HCT116 (cell line): ENCODE results near the gene FADD. TPM values are rescaled to one million over a fixed set of nuclear protein-coding genes. Genes with fewer than 3 reads are reported as not detected.
A peak's percentile ranks its signal among the peaks of the same experiment; 100 is the strongest.

ENCODE experiments used
- ATAC-seq: fragments of 200-7000 bp; cut with Tn5 transposase; 2 replicates; pipeline ENCODE4 v1.9.1; 2020; ENCODE audit warnings: mild to moderate bottlenecking, moderate library complexity
- BruUV-seq: library from RNA; stranded (reverse); fragments of 400-500 nt; replicated peaks from 2 replicates; lab custom pipeline; 2021; lab: Mats Ljungman, UMichigan
- CTCF ChIA-PET: fragments of 300-600 bp; sonication (Branson Sonifier 250); formaldehyde crosslinking; loops from one replicate; lab custom pipeline; 2021; ENCODE audit warnings: antibody characterized with exemption; lab: Charles Lee
- POLR2A ChIA-PET: fragments of 300-600, 350-600 bp; sonication (Branson Sonifier 250); formaldehyde crosslinking; loops from one replicate; lab custom pipeline; 2021; ENCODE audit warnings: antibody characterized with exemption; lab: Charles Lee
- RAD21 ChIA-PET, 2 experiments: fragments of 300-600 bp; sonication (Branson Sonifier 250); formaldehyde crosslinking; loops; one replicate each; lab custom pipeline; 2023; ENCODE audit warnings: low total read pairs in 2 of 2; ENCODE audit not compliant: uncharacterized antibody in 2 of 2, unreplicated experiment in 2 of 2, low non-redundant PET in 1 of 2; lab: Charles Lee
- DNase-seq: peaks from one replicate; pipeline ENCODE4 v3.0.0-alpha.2; 2010; ENCODE audit warnings: low read depth, low spot score
- H2AFZ ChIP-seq: fragments of 200-600 bp; shearing (Covaris generic), sonication (generic); 2 replicates; pipeline ENCODE4 v1.6.1; 2017; ENCODE audit warnings: low read depth, mixed run types, mixed read lengths, antibody characterized with exemption, low read length; ENCODE audit not compliant: poor library complexity, severe bottlenecking
- H3K27ac ChIP-seq: 2 replicates; pipeline ENCODE4 v1.5.1; 2012; ENCODE audit warnings: low read depth, low read length
- H3K27me3 ChIP-seq: fragments of 200-600 bp; sonication (generic); 2 replicates; pipeline ENCODE4 v1.6.1; 2016; ENCODE audit warnings: mixed run types, low read length, mixed read lengths; ENCODE audit not compliant: insufficient read depth
- H3K36me3 ChIP-seq, 2 experiments: fragments of 200-500 bp in 1 of 2; fragments of 200-600 bp in 1 of 2; sonication (Bioruptor generic) in 1 of 2; sonication (generic) in 1 of 2; 2 replicates each; pipeline versions ENCODE4 v1.5.1 to v1.6.1; 2014 to 2016; ENCODE audit warnings: low read length in 2 of 2, inconsistent platforms in 1 of 2, mixed read lengths in 1 of 2, mixed run types in 1 of 2; ENCODE audit not compliant: insufficient read depth in 2 of 2, control insufficient read depth in 1 of 2
- H3K4me1 ChIP-seq, 2 experiments: fragments of 200-600 bp in 1 of 2; sonication (generic) in 1 of 2; 2 replicates each; pipeline versions ENCODE4 v1.5.1 to v1.6.1; 2012 to 2017; ENCODE audit warnings: low read length in 2 of 2, inconsistent platforms in 1 of 2, mild to moderate bottlenecking in 1 of 2, mixed read lengths in 1 of 2, mixed run types in 1 of 2, moderate library complexity in 1 of 2; ENCODE audit not compliant: insufficient read depth in 2 of 2, control insufficient read depth in 1 of 2
- H3K4me2 ChIP-seq: fragments of 200-600 bp; sonication (generic); 2 replicates; pipeline ENCODE4 v1.6.1; 2017; ENCODE audit warnings: mixed run types, low read length, mixed read lengths
- H3K4me3 ChIP-seq, 2 experiments: fragments of 200-600 bp in 1 of 2; sonication (generic) in 1 of 2; replicated peaks in 1 of 2; 2 replicates each; pipeline ENCODE4 v1.5.1; 2011 to 2016; ENCODE audit warnings: low read length in 2 of 2, control low read depth in 1 of 2, low read depth in 1 of 2, mild to moderate bottlenecking in 1 of 2, mixed read lengths in 1 of 2, mixed run types in 1 of 2
- H3K79me2 ChIP-seq: fragments of 200-600 bp; sonication (generic); 2 replicates; pipeline ENCODE4 v1.6.1; 2017; ENCODE audit warnings: mild to moderate bottlenecking, mixed run types, low read length, moderate library complexity, mixed read lengths; ENCODE audit not compliant: insufficient read depth
- H3K9ac ChIP-seq: fragments of 200-600 bp; sonication (generic); 2 replicates; pipeline ENCODE4 v1.6.1; 2016; ENCODE audit warnings: low read length, mixed read lengths
- H3K9me2 ChIP-seq: fragments of 200-600 bp; sonication (generic), shearing (Covaris generic); 2 replicates; pipeline ENCODE4 v1.6.1; 2017; ENCODE audit warnings: mixed run types, mild to moderate bottlenecking, moderate library complexity; ENCODE audit not compliant: insufficient read depth
- H3K9me3 ChIP-seq, 2 experiments: fragments of 200-500 bp in 1 of 2; fragments of 200-600 bp in 1 of 2; sonication (Bioruptor generic) in 1 of 2; sonication (generic) in 1 of 2; 2 replicates each; pipeline ENCODE4 v1.6.1; 2014 to 2017; ENCODE audit warnings: low read length in 2 of 2, mixed read lengths in 2 of 2, inconsistent platforms in 1 of 2, low read depth in 1 of 2, mild to moderate bottlenecking in 1 of 2, mixed run types in 1 of 2, moderate library complexity in 1 of 2; ENCODE audit not compliant: control insufficient read depth in 1 of 2, insufficient read depth in 1 of 2
- H4K20me1 ChIP-seq: fragments of 200-600 bp; sonication (generic), shearing (Covaris generic); 2 replicates; pipeline ENCODE4 v1.6.1; 2017; ENCODE audit warnings: mixed run types, mild to moderate bottlenecking, moderate library complexity; ENCODE audit not compliant: insufficient read depth
- CEBPB ChIP-seq: IDR thresholded peaks from 2 replicates; pipeline ENCODE4 v1.6.1; 2012; ENCODE audit warnings: low read depth
- ELF1 ChIP-seq: IDR thresholded peaks from 2 replicates; pipeline ENCODE4 v1.6.1; 2012; ENCODE audit warnings: low read depth, borderline replicate concordance
- JUND ChIP-seq: IDR thresholded peaks from 2 replicates; pipeline ENCODE4 v1.6.1; 2012
- POLR2AphosphoS5 ChIP-seq: IDR thresholded peaks from 2 replicates; pipeline ENCODE4 v1.6.1; 2011; ENCODE audit warnings: mild to moderate bottlenecking, low read depth, low read length, moderate library complexity
- RAD21 ChIP-seq: IDR thresholded peaks from 2 replicates; pipeline ENCODE4 v1.6.1; 2012; ENCODE audit warnings: low read depth, mild to moderate bottlenecking
- YY1 ChIP-seq: IDR thresholded peaks from 2 replicates; pipeline ENCODE4 v1.6.1; 2011; ENCODE audit warnings: low read length, low read depth, moderate library complexity, mild to moderate bottlenecking; ENCODE audit not compliant: insufficient replicate concordance; ENCODE audit errors: extremely low read depth
- ZFX ChIP-seq: fragments of 450-650 bp; IDR thresholded peaks from 2 replicates; pipeline ENCODE4 v1.6.1; 2017
- intact Hi-C: fragments of 100-400 bp; cut with micrococcal nuclease; formaldehyde crosslinking; loops from 2 replicates; pipeline ENCODE4 v1.10.0; 2022
- total RNA-seq: library from RNA; stranded (reverse); gene quantifications from one replicate; pipeline ENCODE4 v1.2.1, GENCODE V29; 2021; ENCODE audit not compliant: unreplicated experiment
- TF ChIP-seq, protein P1 (sequence below), 3 experiments: fragments of 200-600 bp in 1 of 3; sonication (generic) in 1 of 3; IDR thresholded peaks in 2 of 3; conservative IDR thresholded peaks in 1 of 3; 2 replicates each; pipeline ENCODE4 v1.5.1; 2012 to 2017; ENCODE audit warnings: low read depth in 2 of 3, low read length in 2 of 3, antibody characterized with exemption in 1 of 3, borderline replicate concordance in 1 of 3, control low read depth in 1 of 3, mild to moderate bottlenecking in 1 of 3, mixed read lengths in 1 of 3, mixed run types in 1 of 3, moderate library complexity in 1 of 3; ENCODE audit not compliant: insufficient read depth in 1 of 3
- TF ChIP-seq, protein P2 (sequence below): IDR thresholded peaks from 2 replicates; pipeline ENCODE4 v1.6.1; 2011; ENCODE audit warnings: mild to moderate bottlenecking, low read length, moderate library complexity; ENCODE audit not compliant: insufficient replicate concordance; ENCODE audit errors: extremely low read depth
- TF ChIP-seq, protein P3 (sequence below): IDR thresholded peaks from 2 replicates; pipeline ENCODE4 v1.6.1; 2012

Gene FADD
- total RNA-seq, 1 experiment from 2014 or later: 26.7 TPM

DNA sequence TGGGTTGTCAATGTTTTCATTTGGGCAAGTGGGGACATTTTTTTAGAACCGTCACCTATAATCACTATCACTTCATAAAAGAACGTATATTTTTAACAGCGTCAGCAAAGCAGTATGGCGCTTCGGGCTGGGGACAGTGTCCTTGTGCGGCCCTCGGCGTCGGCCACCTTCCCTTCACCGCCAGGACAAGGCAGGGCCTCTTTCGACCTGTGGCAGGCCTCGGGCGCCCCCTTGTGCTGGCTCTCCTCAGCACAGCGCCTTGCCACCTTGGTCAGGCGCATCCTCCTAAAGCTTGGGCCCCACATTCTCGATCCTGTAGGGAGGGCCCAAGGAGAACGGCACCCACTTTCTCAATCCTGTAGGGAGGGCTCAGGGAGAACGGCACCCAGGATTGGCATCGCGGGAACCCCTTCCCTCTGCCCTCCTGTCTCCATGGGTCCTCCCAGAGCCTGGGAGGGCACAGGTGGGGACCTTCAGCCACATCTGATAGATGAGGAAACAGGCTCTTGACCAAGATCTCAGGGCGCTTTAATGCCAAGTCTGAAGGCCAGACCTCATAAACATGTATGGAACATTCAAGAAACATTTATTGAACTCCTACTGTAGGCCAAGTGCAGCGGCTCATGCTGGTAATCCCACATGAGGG is 11.5 kb upstream of the FADD start (continued):
- TF ChIP-seq RAD21 (peak; percentile 100), POLR2AphosphoS5 (no peak), CEBPB (no peak), ZFX (no peak)

DNA sequence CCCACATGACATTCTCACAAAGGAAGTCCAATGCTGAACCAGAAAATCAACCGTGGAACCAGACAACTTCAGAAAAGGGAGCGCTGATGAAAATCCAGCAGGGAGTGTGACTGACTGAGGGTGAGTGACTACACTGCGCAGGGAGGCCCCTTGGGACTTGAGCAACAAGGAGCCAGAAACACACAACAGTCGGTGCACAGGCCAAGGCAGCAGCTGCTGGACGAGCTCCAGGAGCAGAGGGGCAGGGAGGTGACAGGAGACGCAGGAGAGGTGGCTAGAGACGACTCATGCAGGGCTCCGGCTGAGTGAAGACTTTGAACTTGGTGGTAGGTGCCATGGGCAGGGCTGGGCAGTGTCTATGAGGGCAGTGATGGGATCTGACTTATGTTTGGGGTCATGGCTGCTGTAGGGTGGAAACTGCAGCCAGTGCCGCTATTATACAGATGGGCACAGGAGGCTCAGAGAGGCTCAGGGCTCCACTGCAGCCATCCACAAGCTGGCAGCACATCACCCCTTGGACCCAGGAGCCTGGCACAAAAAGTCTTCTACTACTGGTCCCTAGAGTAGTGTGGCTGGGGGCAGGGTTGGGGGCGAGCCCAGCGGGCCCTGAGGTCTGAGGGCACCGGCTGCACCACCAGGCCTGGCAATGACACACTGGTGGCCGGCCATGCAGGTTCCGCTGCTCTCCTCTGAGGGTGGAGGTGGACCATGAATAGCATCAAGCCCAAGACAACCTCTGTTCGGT is 10.3 kb upstream of the FADD start:
- Histone ChIP-seq H3K4me3 (no peak overlapping the region), H3K9me2 (no peaks in the 10 kb centered on the region), H3K9me3 (no peaks in the 10 kb centered on the region), H3K4me1 (peaks cover 0 to 15% of the 10 kb centered on the region in 2 experiments; a peak in 2 of 4 replicates), H3K79me2 (no peaks in the 10 kb centered on the region), H3K9ac (no peak overlapping the region), H3K27me3 (no peaks in the 10 kb centered on the region), H3K27ac (no peak overlapping the region), H4K20me1 (no peaks in the 10 kb centered on the region), H2AFZ (no peak overlapping the region), H3K4me2 (no peak overlapping the region), H3K36me3 (no peaks in the 10 kb centered on the region)
- ChIA-PET POLR2A (interaction anchor here (0.9 kb wide), 1 partner anchor 283 kb away, joined by 3 read pairs; no protein-coding TSS in a partner anchor), RAD21 (interaction anchor here (1.0 to 1.6 kb wide), 2 partner anchors 271 to 278 kb away, joined by 3 to 8 read pairs; no protein-coding TSS in a partner anchor), CTCF (interaction anchor here (1.3 to 1.8 kb wide), 2 partner anchors 274 to 278 kb away, joined by 3 to 14 read pairs; no protein-coding TSS in a partner anchor)
- BruUV-seq: no TSS peak
- TF ChIP-seq, protein P1, sequence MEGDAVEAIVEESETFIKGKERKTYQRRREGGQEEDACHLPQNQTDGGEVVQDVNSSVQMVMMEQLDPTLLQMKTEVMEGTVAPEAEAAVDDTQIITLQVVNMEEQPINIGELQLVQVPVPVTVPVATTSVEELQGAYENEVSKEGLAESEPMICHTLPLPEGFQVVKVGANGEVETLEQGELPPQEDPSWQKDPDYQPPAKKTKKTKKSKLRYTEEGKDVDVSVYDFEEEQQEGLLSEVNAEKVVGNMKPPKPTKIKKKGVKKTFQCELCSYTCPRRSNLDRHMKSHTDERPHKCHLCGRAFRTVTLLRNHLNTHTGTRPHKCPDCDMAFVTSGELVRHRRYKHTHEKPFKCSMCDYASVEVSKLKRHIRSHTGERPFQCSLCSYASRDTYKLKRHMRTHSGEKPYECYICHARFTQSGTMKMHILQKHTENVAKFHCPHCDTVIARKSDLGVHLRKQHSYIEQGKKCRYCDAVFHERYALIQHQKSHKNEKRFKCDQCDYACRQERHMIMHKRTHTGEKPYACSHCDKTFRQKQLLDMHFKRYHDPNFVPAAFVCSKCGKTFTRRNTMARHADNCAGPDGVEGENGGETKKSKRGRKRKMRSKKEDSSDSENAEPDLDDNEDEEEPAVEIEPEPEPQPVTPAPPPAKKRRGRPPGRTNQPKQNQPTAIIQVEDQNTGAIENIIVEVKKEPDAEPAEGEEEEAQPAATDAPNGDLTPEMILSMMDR (IDR thresholded peaks at IDR 0.05 in 2 of 3, conservative IDR thresholded peaks at IDR 0.05 in 1 of 3; ENCODE audit: borderline replicate concordance in 1 of 3, insufficient read depth in 1 of 3, low read depth in 2 of 3, low read length in 2 of 3): no peak
- TF ChIP-seq, protein P2, sequence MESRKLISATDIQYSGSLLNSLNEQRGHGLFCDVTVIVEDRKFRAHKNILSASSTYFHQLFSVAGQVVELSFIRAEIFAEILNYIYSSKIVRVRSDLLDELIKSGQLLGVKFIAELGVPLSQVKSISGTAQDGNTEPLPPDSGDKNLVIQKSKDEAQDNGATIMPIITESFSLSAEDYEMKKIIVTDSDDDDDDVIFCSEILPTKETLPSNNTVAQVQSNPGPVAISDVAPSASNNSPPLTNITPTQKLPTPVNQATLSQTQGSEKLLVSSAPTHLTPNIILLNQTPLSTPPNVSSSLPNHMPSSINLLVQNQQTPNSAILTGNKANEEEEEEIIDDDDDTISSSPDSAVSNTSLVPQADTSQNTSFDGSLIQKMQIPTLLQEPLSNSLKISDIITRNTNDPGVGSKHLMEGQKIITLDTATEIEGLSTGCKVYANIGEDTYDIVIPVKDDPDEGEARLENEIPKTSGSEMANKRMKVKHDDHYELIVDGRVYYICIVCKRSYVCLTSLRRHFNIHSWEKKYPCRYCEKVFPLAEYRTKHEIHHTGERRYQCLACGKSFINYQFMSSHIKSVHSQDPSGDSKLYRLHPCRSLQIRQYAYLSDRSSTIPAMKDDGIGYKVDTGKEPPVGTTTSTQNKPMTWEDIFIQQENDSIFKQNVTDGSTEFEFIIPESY: no peak
- TF ChIP-seq, protein P3, sequence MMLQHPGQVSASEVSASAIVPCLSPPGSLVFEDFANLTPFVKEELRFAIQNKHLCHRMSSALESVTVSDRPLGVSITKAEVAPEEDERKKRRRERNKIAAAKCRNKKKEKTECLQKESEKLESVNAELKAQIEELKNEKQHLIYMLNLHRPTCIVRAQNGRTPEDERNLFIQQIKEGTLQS: no peak
- TF ChIP-seq YY1: no peak
- no peak for TF ChIP-seq ELF1
- TF ChIP-seq JUND: no peak
- DNase-seq: no peak
- intact Hi-C loops: loop anchor here (5.0 kb wide), 2 partner anchors 111 to 506 kb away; no protein-coding TSS in a partner anchor
- no peak for ATAC-seq
